Activated naive CD8-positive, alpha-beta T cell (primary cell): ENCODE measurements around the gene MYBBP1A.

Experiments used
- H3K27ac Mint-ChIP-seq: one replicate; pipeline ENCODE4 v1.8.0; 2021; ENCODE audit warnings: mixed read lengths
- H3K27me3 Mint-ChIP-seq: one replicate; pipeline ENCODE4 v1.8.0; 2021; ENCODE audit warnings: mixed read lengths
- H3K36me3 Mint-ChIP-seq: one replicate; pipeline ENCODE4 v1.8.0; 2021; ENCODE audit warnings: mixed read lengths
- H3K4me1 Mint-ChIP-seq: one replicate; pipeline ENCODE4 v1.8.0; 2021; ENCODE audit warnings: low read depth, mixed read lengths
- H3K4me3 Mint-ChIP-seq: one replicate; pipeline ENCODE4 v1.8.0; 2021; ENCODE audit warnings: mild to moderate bottlenecking, mixed read lengths
- H3K9me3 Mint-ChIP-seq: one replicate; pipeline ENCODE4 v1.8.0; 2021; ENCODE audit warnings: low read depth, mixed read lengths

The MYBBP1A gene

DNA sequence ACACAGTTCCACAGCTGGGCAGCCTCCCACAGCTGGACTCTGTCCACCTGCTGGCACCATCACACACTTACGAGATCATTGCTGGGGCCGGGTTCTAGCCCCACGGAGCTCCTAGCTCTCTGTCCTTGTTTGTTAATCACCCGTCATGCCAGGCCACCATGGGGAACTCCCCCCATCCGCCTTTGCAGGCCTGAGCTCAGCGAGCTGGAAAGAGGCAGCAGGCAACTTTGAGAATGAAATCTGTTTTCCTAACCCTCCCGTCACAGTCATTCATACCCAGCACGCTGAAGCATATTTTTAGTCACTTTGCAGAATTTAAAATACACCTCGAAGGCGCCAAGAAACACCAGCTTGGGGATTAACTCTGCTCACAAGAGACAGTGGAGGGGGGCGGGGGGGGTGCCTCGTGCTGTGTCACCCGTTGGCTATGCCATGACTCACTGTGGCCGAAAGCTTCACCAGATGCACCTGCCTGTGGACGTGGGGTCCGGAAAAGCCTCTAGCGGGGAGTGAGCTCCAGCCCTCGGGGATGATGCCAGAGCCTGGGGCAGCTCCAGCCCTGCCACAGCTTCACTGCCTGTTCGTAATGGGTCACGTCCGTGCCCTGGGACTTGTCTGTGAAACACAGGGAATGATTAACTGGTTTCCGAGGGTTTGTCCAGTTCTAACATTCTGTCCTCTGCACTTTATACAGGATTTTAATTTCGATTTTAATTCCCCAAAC, 57.9 kb downstream of the MYBBP1A start:
- peak overlapping the region; percentile 59 for H3K4me3 Mint-ChIP-seq
- no peaks in the 10 kb centered on the region for H3K36me3 Mint-ChIP-seq
- H3K27me3 Mint-ChIP-seq: peaks cover 8% of the 10 kb centered on the region
- H3K4me1 Mint-ChIP-seq: peaks cover 24% of the 10 kb centered on the region
- no peaks in the 10 kb centered on the region for H3K9me3 Mint-ChIP-seq
- H3K27ac Mint-ChIP-seq: no peak overlapping the region

DNA sequence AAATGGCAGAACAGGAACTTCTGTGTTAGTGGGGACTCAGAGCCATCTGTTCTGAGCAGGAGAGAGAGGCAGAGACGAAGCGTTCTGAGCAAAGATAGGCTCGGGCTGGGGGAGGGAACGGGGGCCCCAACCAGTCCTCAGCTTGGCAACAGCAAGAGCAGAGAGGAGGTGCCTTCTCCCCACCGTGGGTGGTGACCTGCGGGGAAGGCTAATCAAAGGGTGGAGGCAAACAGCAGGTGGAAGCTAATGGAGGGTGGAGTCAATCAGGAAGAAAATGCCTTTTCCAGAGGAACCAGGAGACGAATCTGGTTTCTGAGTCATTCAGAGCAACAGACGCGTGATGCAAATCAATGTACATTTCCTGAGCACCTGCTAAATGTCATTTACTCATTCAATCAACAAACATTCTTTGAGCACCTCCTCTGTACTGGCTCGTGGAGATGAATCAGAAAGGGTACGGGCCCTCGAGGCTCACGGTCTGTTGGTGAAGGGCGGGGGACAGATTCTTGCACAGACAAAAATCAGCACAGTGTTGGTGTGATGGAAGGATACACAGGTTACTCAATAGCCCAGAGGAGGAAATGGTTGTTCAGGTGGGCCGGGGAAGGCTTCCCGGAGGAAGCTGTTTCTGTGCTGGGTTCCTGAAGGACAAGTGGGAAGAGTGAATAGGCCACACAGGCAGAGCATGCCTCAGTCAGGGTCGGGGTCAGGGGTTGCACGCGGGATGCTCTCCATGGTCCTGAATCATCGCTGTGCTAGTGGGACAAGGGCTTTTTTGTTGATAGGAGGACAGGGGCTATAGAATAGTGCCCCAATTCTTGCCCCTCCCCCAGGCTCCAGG, 62.2 kb downstream of the MYBBP1A start:
- peaks cover 3% of the 10 kb centered on the region for H3K36me3 Mint-ChIP-seq
- no peak overlapping the region for H3K4me3 Mint-ChIP-seq
- no peak overlapping the region for H3K27ac Mint-ChIP-seq
- peaks cover 6% of the 10 kb centered on the region for H3K4me1 Mint-ChIP-seq
- H3K27me3 Mint-ChIP-seq: no peaks in the 10 kb centered on the region
- H3K9me3 Mint-ChIP-seq: no peaks in the 10 kb centered on the region

DNA sequence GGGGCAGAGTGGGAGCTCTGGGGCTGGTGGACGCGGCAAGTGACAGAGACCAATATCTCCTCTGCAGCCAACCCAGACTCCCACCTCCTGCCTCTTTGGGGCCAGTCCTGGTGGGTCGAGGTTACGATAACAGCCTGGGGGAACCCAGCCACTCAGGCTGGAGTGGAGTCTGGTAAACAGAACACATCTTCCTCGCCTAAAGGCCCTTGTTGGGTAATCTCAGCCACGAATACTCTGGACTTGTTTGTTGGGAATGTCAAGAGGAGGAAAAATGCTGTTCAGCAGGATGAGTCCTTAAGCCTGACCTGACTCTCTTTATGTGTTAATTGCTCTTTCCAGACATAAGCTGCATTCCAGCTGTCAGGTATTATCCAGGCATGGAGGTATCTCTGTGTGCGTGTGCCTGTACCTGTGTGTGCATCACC, 64.5 kb downstream of the MYBBP1A start:
- Mint-ChIP-seq H3K4me1 (peaks cover 23% of the 10 kb centered on the region), H3K4me3 (no peak overlapping the region), H3K36me3 (peaks cover 3% of the 10 kb centered on the region), H3K27ac (no peak overlapping the region), H3K9me3 (no peaks in the 10 kb centered on the region), H3K27me3 (no peaks in the 10 kb centered on the region)

DNA sequence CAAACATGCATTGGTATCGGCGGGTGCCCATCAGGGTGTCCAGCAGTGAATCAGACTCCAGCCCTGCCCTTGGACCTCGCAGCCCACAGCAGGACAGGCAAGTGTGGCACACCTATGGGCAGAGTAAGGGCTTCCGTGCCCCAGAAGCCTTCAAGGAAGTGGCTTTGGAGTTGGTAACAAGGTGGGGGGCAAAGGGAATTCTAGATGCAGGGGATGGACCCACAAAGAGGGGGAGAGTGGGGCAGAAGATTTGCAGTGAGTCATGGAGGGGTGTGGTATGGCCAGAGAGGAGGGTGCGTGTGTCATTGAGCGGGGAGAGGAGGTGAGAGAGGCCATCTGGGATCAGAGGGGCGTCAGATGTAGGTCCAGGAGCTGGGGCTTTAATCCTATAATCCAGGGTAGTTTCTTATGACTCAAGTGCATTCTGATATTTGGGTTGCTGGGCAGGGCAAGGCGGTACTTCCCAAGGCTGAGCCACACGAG, 65.0 kb downstream of the MYBBP1A start:
- H3K27ac Mint-ChIP-seq: no peak overlapping the region
- H3K27me3 Mint-ChIP-seq: no peaks in the 10 kb centered on the region
- H3K9me3 Mint-ChIP-seq: no peaks in the 10 kb centered on the region
- H3K4me3 Mint-ChIP-seq: no peak overlapping the region
- peaks cover 26% of the 10 kb centered on the region for H3K4me1 Mint-ChIP-seq
- peaks cover 3% of the 10 kb centered on the region for H3K36me3 Mint-ChIP-seq

DNA sequence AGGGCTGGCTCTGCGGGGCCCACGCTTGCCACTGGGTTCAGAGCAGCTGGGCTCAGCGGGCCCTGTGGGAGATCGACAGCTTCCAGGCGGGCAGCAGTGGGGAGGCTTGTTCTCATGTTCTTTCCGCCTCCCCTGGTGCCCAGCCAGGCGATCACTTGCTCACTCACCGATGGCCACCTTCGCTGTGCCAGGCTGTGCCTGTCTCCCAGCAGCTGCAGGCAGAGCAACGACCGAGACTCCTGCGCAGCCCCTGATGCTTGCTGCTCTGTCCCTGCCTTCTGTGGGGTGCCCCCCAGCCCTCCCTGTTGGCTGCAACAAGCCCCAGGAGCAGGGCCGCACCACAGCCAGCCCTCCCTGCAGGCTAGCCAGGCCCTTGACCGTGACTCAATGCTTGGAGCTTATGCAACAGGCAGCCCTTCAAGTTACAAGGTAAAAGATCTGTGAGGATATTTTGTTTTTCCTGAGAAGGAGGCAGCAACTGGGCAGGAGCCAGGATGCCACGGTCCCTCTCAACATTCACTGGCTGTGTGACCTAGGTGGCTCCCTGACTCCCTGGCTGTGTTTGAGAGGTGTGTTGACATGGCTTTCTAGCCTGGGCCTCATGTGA, 66.1 kb downstream of the MYBBP1A start:
- H3K4me1 Mint-ChIP-seq: peaks cover 32% of the 10 kb centered on the region
- no peak overlapping the region for H3K27ac Mint-ChIP-seq
- no peaks in the 10 kb centered on the region for H3K9me3 Mint-ChIP-seq
- no peak overlapping the region for H3K4me3 Mint-ChIP-seq
- peaks cover 5% of the 10 kb centered on the region for H3K36me3 Mint-ChIP-seq
- H3K27me3 Mint-ChIP-seq: no peaks in the 10 kb centered on the region
